Activated naive CD4-positive, alpha-beta T cell treated with anti-CD3 and anti-CD28 coated beads, Interleukin-2, amount 50 U/mL, for 24 hours (primary cell): ENCODE results near the gene DNAH17.

ENCODE experiments used
- H3K27ac Mint-ChIP-seq: one replicate; pipeline ENCODE4 v1.8.0; 2021; ENCODE audit warnings: mild to moderate bottlenecking, mixed read lengths
- H3K27me3 Mint-ChIP-seq: one replicate; pipeline ENCODE4 v1.8.0; 2021; ENCODE audit warnings: mixed read lengths
- H3K36me3 Mint-ChIP-seq: one replicate; pipeline ENCODE4 v1.8.0; 2021; ENCODE audit warnings: mixed read lengths
- H3K4me1 Mint-ChIP-seq: one replicate; pipeline ENCODE4 v1.8.0; 2021; ENCODE audit warnings: mixed read lengths
- H3K4me3 Mint-ChIP-seq: one replicate; pipeline ENCODE4 v1.8.0; 2021; ENCODE audit warnings: mild to moderate bottlenecking, mixed read lengths
- H3K9me3 Mint-ChIP-seq: one replicate; pipeline ENCODE4 v1.8.0; 2021; ENCODE audit warnings: mixed read lengths

DNAH17 gene

DNA sequence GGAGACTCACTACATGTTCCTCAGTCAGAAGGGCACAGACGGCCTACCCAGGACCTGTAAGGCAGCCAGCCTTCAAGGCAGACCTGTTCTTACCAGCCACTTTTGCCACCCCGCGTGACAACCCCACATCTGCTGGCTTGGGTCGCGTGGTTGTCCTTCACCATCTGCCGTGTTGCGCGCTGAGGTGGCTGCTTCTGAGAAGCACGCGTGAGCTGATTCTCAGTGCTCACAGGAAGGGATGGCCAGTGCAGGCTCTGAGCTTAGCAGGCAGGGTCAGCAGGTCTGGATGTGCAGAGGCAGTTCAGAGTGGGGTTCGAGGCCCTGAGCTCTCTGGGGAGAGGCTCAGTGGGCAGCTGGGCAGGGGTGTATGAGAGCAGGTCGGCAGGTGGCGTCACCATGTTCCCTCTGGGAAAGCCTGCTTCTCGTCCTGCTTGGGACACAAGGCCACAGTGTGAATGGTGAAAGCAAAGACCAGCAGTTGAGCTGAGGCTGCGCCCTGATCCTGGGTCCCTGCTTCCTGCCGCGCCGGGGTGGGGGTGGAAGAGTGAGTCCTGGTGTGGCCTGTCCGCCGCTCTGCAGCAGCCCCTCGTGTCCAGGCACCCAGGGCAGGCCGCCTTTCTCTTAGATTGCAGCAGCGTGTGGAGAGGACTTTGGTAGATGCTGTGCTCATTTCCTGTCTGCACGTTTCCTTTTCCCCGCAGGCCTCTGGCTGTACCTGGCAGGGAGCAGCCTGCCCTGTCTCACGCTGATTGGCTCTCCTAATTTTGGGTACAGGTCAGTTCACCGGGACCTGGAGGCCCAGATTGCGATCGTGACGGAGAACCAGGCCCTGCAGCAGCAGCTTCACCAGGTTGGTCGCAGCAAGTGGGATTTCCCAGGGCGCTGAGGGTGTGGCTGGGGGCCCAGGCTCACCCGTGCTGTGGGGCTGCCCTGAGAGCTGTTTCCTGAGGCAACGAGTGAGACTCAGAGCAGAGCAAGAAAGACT lies 162.7 kb downstream of the DNAH17 start:
- H3K27me3 Mint-ChIP-seq: no peaks in the 10 kb centered on the region
- peak overlapping the region; percentile 59 for H3K27ac Mint-ChIP-seq
- no peaks in the 10 kb centered on the region for H3K9me3 Mint-ChIP-seq
- H3K4me3 Mint-ChIP-seq: peak overlapping the region; percentile 49
- peaks cover 65% of the 10 kb centered on the region for H3K4me1 Mint-ChIP-seq
- H3K36me3 Mint-ChIP-seq: no peaks in the 10 kb centered on the region

GRCh38 chr17:78412403-78412802 lies 164.8 kb downstream of the DNAH17 start:
- peak overlapping the region; percentile 23 for H3K4me3 Mint-ChIP-seq
- peaks cover 76% of the 10 kb centered on the region for H3K4me1 Mint-ChIP-seq
- peak overlapping the region; percentile 26 for H3K27ac Mint-ChIP-seq

DNA sequence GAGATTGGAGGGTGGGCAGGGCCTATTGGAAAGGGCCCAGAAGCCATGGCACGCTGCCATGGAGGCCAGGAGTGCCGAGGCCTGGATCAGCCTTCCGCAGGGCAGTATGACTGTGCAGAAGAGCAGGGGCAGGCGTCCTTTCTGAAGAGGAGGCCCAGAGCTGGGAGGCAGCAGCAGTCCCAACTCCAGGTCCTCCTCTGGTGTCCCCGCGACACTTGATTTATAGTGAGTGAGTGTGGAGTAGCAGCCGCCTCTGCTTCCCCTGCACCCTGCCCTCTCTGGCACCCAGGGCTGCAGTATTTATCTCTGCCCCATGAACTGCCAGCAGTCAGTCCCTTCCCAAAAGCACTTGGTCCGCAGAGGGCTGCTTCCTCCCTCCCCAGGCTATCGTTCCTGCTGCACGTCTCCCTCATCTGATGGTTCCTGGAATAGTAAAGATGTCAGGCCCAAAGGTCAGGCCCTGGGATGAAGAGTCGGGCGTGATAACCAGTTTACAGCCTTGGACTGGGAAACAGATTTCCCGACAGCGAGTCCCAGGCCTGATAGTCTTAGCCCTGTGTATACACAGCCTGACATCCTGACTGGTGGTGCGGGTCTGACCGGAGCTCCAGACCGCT lies 165.8 kb downstream of the DNAH17 start:
- Mint-ChIP-seq H3K4me3 (no peak overlapping the region), H3K27me3 (no peaks in the 10 kb centered on the region), H3K4me1 (peaks cover 72% of the 10 kb centered on the region), H3K27ac (peak overlapping the region; percentile 66), H3K36me3 (no peaks in the 10 kb centered on the region), H3K9me3 (no peaks in the 10 kb centered on the region)

More at GRCh38 chr17:78412403-78412802, 164.8 kb downstream of the DNAH17 start:
- Mint-ChIP-seq H3K27me3 (no peaks in the 10 kb centered on the region), H3K36me3 (no peaks in the 10 kb centered on the region), H3K9me3 (no peaks in the 10 kb centered on the region)

- Mint-ChIP-seq H3K4me1 (peaks cover 52% of the 10 kb centered on the region), H3K36me3 (no peaks in the 10 kb centered on the region), H3K4me3 (no peak overlapping the region), H3K9me3 (no peaks in the 10 kb centered on the region), H3K27me3 (no peaks in the 10 kb centered on the region), H3K27ac (peak overlapping the region; percentile 66)
Observed at GRCh38 chr17:78409191-78409928, 167.8 kb downstream of the DNAH17 start.

- Mint-ChIP-seq H3K27ac (peak overlapping the region; percentile 62), H3K4me1 (peaks cover 44% of the 10 kb centered on the region), H3K4me3 (no peak overlapping the region), H3K9me3 (no peaks in the 10 kb centered on the region), H3K27me3 (no peaks in the 10 kb centered on the region), H3K36me3 (no peaks in the 10 kb centered on the region)
Observed at GRCh38 chr17:78408476-78409050, 168.6 kb downstream of the DNAH17 start.

DNA sequence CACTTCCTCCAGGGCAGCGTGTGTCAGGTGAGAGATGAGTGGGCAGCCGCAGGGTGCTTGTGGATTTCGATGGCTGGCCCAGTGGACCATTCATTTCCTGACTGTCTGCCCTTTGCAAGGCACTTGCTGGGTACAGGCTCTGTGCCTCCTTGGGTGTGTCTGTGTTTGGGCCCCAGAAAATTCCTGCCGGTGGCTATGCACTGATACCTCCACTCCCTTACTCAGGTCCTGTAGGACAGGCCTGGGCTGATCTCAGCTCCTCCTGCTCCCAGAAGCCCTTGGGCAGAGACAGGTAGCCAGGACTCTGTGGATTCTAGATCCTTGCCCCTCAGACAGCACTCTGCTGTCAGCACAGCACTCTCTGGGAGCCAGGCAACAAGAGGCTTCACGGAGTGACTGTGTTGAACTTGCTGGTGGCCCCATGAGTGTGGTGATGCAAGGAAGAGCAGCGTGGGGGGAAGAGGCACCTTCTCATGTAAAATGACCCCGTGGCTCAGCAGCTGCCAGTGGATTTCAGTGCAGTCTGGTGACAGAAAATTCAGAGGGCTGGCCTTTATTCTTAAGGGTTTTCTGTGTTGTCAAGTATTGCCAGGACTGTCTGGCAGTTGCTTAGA lies 169.7 kb downstream of the DNAH17 start:
- H3K36me3 Mint-ChIP-seq: peaks cover 9% of the 10 kb centered on the region
- peaks cover 34% of the 10 kb centered on the region for H3K4me1 Mint-ChIP-seq
- no peaks in the 10 kb centered on the region for H3K9me3 Mint-ChIP-seq
- H3K27ac Mint-ChIP-seq: peak overlapping the region; percentile 12
- H3K27me3 Mint-ChIP-seq: no peaks in the 10 kb centered on the region
- no peak overlapping the region for H3K4me3 Mint-ChIP-seq

- no peak overlapping the region for H3K4me3 Mint-ChIP-seq
- H3K27ac Mint-ChIP-seq: no peak overlapping the region
- no peaks in the 10 kb centered on the region for H3K27me3 Mint-ChIP-seq
- H3K36me3 Mint-ChIP-seq: peaks cover 11% of the 10 kb centered on the region
- H3K4me1 Mint-ChIP-seq: peaks cover 28% of the 10 kb centered on the region
- H3K9me3 Mint-ChIP-seq: no peaks in the 10 kb centered on the region
Observed at GRCh38 chr17:78406920-78407319, 170.3 kb downstream of the DNAH17 start.

- no peak overlapping the region for H3K27ac Mint-ChIP-seq
Observed at GRCh38 chr17:78406396-78406795, 170.8 kb downstream of the DNAH17 start.

DNA sequence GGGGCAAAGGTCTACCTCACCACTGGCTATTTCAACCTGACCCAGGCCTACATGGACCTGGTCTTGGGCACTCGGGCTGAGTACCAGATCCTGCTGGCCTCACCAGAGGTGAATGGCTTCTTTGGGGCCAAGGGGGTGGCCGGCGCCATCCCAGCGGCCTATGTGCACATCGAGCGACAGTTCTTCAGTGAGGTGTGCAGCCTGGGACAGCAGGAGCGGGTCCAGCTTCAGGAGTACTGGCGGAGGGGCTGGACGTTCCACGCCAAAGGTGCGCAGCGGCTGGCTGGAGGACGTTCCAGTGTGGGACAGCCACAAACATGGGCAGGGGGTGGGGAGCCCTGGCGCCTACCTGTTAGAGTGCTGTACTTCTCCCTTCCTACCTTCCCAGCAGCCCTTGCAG lies 173.4 kb downstream of the DNAH17 start:
- Mint-ChIP-seq H3K4me1 (peaks cover 14% of the 10 kb centered on the region), H3K36me3 (peaks cover 15% of the 10 kb centered on the region), H3K27ac (no peak overlapping the region)

More at GRCh38 chr17:78406396-78406795, 170.8 kb downstream of the DNAH17 start:
- Mint-ChIP-seq H3K36me3 (peaks cover 15% of the 10 kb centered on the region), H3K9me3 (no peaks in the 10 kb centered on the region), H3K4me3 (no peak overlapping the region), H3K4me1 (peaks cover 26% of the 10 kb centered on the region), H3K27me3 (no peaks in the 10 kb centered on the region)

GRCh38 chr17:78401891-78402290 lies 175.3 kb downstream of the DNAH17 start:
- Mint-ChIP-seq H3K27me3 (no peaks in the 10 kb centered on the region), H3K9me3 (no peaks in the 10 kb centered on the region), H3K4me1 (peaks cover 2% of the 10 kb centered on the region), H3K36me3 (peaks cover 15% of the 10 kb centered on the region), H3K4me3 (no peak overlapping the region), H3K27ac (peak overlapping the region; percentile 41)

More for the DNA sequence above, 173.4 kb downstream of the DNAH17 start:
- H3K4me3 Mint-ChIP-seq: no peak overlapping the region
- H3K27me3 Mint-ChIP-seq: no peaks in the 10 kb centered on the region
- H3K9me3 Mint-ChIP-seq: no peaks in the 10 kb centered on the region

DNA sequence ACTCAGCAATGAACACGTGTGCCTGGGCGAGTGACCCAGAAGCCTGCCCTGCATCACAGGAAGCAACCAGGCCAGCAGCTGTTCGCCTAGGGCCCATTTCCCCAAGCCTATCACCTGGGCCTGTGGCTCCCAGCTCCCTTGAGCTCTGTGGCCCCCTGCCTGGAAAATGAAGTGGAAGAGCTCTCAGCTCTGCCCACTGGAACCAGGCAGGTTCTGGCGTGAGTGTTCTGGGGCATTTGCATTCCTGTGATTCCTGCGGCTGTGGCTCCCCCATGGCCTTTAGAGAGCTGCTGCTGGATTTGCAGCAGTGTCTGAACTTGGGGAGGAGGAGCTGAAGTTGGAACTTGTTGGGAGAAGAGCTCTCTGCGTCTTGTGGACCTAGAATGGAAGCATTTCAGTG lies 175.9 kb downstream of the DNAH17 start:
- H3K4me1 Mint-ChIP-seq: no peaks in the 10 kb centered on the region
- no peaks in the 10 kb centered on the region for H3K9me3 Mint-ChIP-seq
- H3K27me3 Mint-ChIP-seq: no peaks in the 10 kb centered on the region
- H3K27ac Mint-ChIP-seq: peak overlapping the region; percentile 41
- peaks cover 15% of the 10 kb centered on the region for H3K36me3 Mint-ChIP-seq
- no peak overlapping the region for H3K4me3 Mint-ChIP-seq

DNA sequence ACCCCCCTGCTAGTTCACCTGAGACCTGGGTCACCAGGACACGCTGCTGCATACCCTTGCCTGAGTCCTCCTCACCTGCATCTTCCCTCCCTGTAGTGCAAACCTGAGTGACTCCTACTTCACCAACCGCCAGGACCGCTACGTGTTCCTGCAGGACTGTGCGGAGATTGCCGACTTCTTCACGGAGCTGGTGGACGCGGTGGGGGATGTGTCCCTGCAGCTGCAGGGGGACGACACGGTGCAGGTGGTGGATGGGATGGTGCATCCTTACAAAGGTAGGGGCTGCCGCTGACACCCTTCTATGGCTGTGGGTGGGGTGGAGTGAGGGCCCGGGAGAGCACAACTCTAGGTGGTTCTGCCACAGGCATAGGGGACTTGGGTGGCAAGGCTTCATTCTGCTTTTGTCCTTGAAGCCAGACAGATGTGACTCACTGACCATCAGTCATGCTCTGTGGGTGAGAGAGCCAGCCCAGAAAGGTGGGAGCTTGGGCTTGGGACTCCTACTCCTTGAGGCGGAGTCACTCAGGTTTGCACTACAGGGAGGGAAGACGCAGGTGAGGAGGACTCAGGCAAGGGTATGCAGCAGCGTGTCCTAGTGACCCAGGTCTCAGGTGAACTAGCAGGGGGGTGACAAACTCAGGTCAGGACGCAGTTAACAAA lies 176.5 kb downstream of the DNAH17 start:
- no peaks in the 10 kb centered on the region for H3K9me3 Mint-ChIP-seq
- H3K4me3 Mint-ChIP-seq: no peak overlapping the region
- H3K36me3 Mint-ChIP-seq: peaks cover 15% of the 10 kb centered on the region
- no peaks in the 10 kb centered on the region for H3K27me3 Mint-ChIP-seq
- H3K4me1 Mint-ChIP-seq: peaks cover 4% of the 10 kb centered on the region
- no peak overlapping the region for H3K27ac Mint-ChIP-seq

DNA sequence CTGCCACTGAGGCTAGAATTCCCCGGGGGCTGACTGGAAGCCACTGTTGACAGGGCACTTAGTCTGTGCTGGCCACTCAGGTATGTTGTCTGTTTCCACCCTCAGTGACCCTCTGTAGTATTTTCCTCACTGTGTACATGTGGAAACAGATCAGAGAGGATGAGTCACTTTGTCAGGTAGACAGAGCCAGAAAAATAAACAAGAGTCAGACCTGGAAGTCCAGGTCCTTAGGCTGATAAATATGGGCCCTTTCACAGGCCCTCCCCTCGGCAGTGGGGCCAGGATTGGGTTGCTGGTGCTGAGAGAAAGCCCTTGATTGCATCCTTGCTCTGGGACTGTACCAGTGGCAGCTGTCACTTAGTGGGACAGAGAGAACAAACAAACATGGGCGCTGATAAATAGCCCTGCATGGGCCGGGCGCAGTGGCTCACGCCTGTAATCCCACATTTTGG lies 177.5 kb downstream of the DNAH17 start:
- Mint-ChIP-seq H3K36me3 (peaks cover 21% of the 10 kb centered on the region), H3K27me3 (no peaks in the 10 kb centered on the region), H3K4me3 (no peak overlapping the region), H3K4me1 (peaks cover 11% of the 10 kb centered on the region), H3K9me3 (no peaks in the 10 kb centered on the region), H3K27ac (no peak overlapping the region)

GRCh38 chr17:78399028-78399692 lies 178.0 kb downstream of the DNAH17 start:
- H3K36me3 Mint-ChIP-seq: peaks cover 21% of the 10 kb centered on the region

More at GRCh38 chr17:78399028-78399692, 178.0 kb downstream of the DNAH17 start:
- Mint-ChIP-seq H3K27ac (no peak overlapping the region), H3K4me1 (peaks cover 11% of the 10 kb centered on the region), H3K27me3 (no peaks in the 10 kb centered on the region), H3K4me3 (no peak overlapping the region), H3K9me3 (no peaks in the 10 kb centered on the region)
